ENCODE measurements around the gene TAF1A.

- TF ChIP-seq CTCF (IDR thresholded peaks at IDR 0.05; ENCODE audit: low read length) = no peak
- no peak for TF ChIP-seq EZH2 (IDR thresholded peaks at IDR 0.05; ENCODE audit: borderline replicate concordance, low read length)
These were observed 42.5 kb downstream of the TAF1A start for GRCh38 chr1:222547260-222547614.
